BE2C (cell line): ENCODE results near the gene SLC34A2. TPM values are rescaled to one million over a fixed set of nuclear protein-coding genes. Genes with fewer than 3 reads are reported as not detected.
"Not testable (repeated sequence)": the region's sequence is repeated elsewhere in the genome, so short reads cannot be mapped to it uniquely, and the experiment has no call there.

ENCODE experiments used
- DNase-seq: peaks from one replicate; pipeline ENCODE4 v3.0.0-alpha.2; 2020
- H3K27me3 ChIP-seq: fragments of 250-450 bp; sonication (Bioruptor Pico); 2 replicates; pipeline ENCODE4 v1.5.1; 2020; ENCODE audit warnings: mild to moderate bottlenecking
- H3K36me3 ChIP-seq: fragments of 250-450 bp; sonication (Bioruptor Pico); 2 replicates; pipeline ENCODE4 v1.5.1; 2020; ENCODE audit warnings: mild to moderate bottlenecking
- H3K4me1 ChIP-seq: fragments of 250-450 bp; sonication (Bioruptor Pico); 2 replicates; pipeline ENCODE4 v1.5.1; 2020
- H3K4me3 ChIP-seq: 2 replicates; pipeline ENCODE4 v1.5.1; 2011; ENCODE audit warnings: low read depth, low read length
- H3K9me3 ChIP-seq: fragments of 250-450 bp; sonication (Bioruptor Pico); 2 replicates; pipeline ENCODE4 v1.5.1; 2020
- CTCF ChIP-seq: IDR thresholded peaks from 2 replicates; pipeline ENCODE4 v1.5.1; 2012; ENCODE audit warnings: mild to moderate bottlenecking, low read depth, low read length
- polyA plus RNA-seq: library from polyadenylated mRNA; unstranded; fragments of >200 nt; gene quantifications from one replicate; pipeline ENCODE4 v1.2.1, GENCODE V29; 2012; ENCODE audit warnings: low read depth, missing spikeins; ENCODE audit not compliant: insufficient read length, insufficient read depth

Gene SLC34A2
- not detected for polyA plus RNA-seq

GRCh38 chr4:25654971-25655963 lies at the start of gene SLC34A2:
Gene SLC34A2 (plus strand): TSS chr4:25655851. CDS start chr4:25662501, 6,650 bp downstream.
- no peak for TF ChIP-seq CTCF
- no peak within 1 kb of the TSS for H3K4me3 ChIP-seq

DNA sequence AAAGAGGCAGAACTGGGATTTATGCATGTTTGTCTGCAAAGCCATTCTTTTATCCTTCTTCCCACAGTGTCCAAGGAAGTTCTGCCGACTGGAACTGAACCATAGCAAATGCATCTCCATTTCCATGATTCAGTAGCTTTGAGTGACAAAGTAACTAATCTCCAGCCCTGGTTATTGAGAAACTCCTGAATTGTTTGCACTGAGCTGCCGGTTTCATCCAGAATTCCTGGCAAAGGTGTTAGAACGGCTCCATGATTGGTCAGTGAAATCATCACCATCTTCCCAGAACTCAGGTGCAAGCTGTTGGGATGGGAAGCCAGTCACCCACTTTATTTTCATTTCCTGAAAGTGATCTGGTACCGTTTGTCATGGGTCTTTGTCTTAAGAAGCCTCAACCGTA lies 47.0 kb upstream of the SLC34A2 start:
- Histone ChIP-seq H3K4me1 (no peaks in the 10 kb centered on the region), H3K27me3 (no peaks in the 10 kb centered on the region), H3K36me3 (no peaks in the 10 kb centered on the region), H3K9me3 (no peaks in the 10 kb centered on the region), H3K4me3 (no peak overlapping the region)
- DNase-seq, result no peak
- no peak for TF ChIP-seq CTCF

More at GRCh38 chr4:25654971-25655963, at the start of gene SLC34A2:
- peaks cover 27% of the 10 kb centered on the region for H3K27me3 ChIP-seq
- H3K36me3 ChIP-seq, result no peaks in the 10 kb centered on the region
- H3K9me3 ChIP-seq, result no peaks in the 10 kb centered on the region
- H3K4me1 ChIP-seq, result no peaks in the 10 kb centered on the region
- DNase-seq, result no peak

GRCh38 chr4:25609976-25610375 lies 45.7 kb upstream of the SLC34A2 start:
- no peak for DNase-seq

GRCh38 chr4:25613613-25614012 lies 42.0 kb upstream of the SLC34A2 start:
- not testable (repeated sequence) for H3K4me3 ChIP-seq, H3K9me3 ChIP-seq, H3K36me3 ChIP-seq, H3K4me1 ChIP-seq, H3K27me3 ChIP-seq, DNase-seq

More at GRCh38 chr4:25609976-25610375, 45.7 kb upstream of the SLC34A2 start:
- Histone ChIP-seq H3K4me3 (no peak overlapping the region), H3K4me1 (no peaks in the 10 kb centered on the region), H3K27me3 (no peaks in the 10 kb centered on the region), H3K9me3 (no peaks in the 10 kb centered on the region), H3K36me3 (no peaks in the 10 kb centered on the region)
- no peak for TF ChIP-seq CTCF

- Histone ChIP-seq H3K27me3 (no peaks in the 10 kb centered on the region), H3K36me3 (no peaks in the 10 kb centered on the region), H3K9me3 (no peaks in the 10 kb centered on the region), H3K4me1 (no peaks in the 10 kb centered on the region), H3K4me3 (no peak overlapping the region)
- no peak for TF ChIP-seq CTCF
- DNase-seq, result no peak
Measured at GRCh38 chr4:25614807-25615206, 40.8 kb upstream of the SLC34A2 start.

DNA sequence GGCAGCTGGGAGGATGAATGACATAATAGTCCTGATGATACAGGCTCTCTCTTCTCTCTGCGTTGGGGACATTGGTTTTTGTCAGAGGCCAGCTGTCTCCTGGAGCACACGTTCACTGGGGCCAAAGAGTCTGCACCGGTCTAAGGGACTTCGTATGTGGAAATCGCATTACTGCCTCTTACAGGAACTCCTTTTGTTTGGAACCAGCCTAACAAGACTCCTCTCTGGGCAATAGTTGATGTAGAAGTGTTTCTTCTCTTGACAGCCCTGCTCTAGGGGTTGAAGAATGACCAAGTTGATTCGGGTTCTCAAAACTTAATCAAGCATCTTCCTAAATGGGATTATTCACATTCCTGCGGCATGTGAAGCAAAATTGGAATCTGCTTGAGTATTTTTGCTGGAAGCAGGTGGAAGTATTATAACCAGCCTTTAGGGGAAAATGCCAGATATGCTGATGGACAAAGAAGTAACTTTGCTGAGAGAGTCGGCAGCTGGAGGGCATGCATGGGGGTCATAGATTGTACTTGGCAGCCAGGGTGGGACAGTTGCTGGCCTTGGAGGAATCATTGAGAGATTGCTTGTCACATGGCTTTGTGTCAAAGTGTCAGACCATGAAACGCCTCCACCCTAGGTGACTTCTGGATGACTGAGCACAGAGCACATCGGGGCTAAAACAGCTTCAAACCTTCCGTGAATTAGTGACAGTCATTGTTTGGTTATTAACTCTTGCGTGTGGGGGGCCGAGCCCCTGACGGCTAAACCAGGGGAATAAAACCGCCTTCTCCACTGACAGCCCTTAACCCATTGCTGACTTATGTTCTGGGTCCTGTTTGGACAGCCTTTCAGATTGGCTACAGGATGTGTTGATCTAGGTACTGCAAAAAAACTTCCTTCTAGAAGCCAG lies 34.4 kb upstream of the SLC34A2 start:
- DNase-seq, result no peak
- Histone ChIP-seq H3K36me3 (no peaks in the 10 kb centered on the region), H3K9me3 (no peaks in the 10 kb centered on the region), H3K27me3 (peaks cover 4% of the 10 kb centered on the region; the same call in 1 of the 2 replicates), H3K4me1 (no peaks in the 10 kb centered on the region), H3K4me3 (no peak overlapping the region)
- TF ChIP-seq CTCF, result no peak
